ENCODE measurements around the gene CPED1.

Gene CPED1

GRCh38 chr7:120959929-120960484 is 28.5 kb upstream of the CPED1 start:
- TF ChIP-seq CTCF (IDR thresholded peaks at IDR 0.05; ENCODE audit: insufficient read depth, missing control alignments), result no peak
- DNase-seq (ENCODE audit: insufficient read length, low spot score), result no peak

GRCh38 chr7:120960714-120961113 is 27.8 kb upstream of the CPED1 start:
- FAIRE-seq (no peak), DNase-seq (ENCODE audit: insufficient read length, low spot score) (no peak)
- TF ChIP-seq CTCF (IDR thresholded peaks at IDR 0.05; ENCODE audit: insufficient read depth, missing control alignments), result no peak

More at GRCh38 chr7:120959929-120960484, 28.5 kb upstream of the CPED1 start:
- no peak for FAIRE-seq

GRCh38 chr7:120961638-120962173 is 26.8 kb upstream of the CPED1 start:
- no peak for TF ChIP-seq CTCF (IDR thresholded peaks at IDR 0.05; ENCODE audit: insufficient read depth, missing control alignments)
- DNase-seq (ENCODE audit: insufficient read length, low spot score) (no peak), FAIRE-seq (peak; percentile 60)

- FAIRE-seq, result no peak
- TF ChIP-seq CTCF (IDR thresholded peaks at IDR 0.05; ENCODE audit: insufficient read depth, missing control alignments), result no peak
Measured at GRCh38 chr7:120964088-120964487, 24.4 kb upstream of the CPED1 start.

GRCh38 chr7:120966961-120967360 is 21.6 kb upstream of the CPED1 start:
- FAIRE-seq, result no peak
- DNase-seq (ENCODE audit: insufficient read length, low spot score), result no peak

More at GRCh38 chr7:120964088-120964487, 24.4 kb upstream of the CPED1 start:
- DNase-seq (ENCODE audit: insufficient read length, low spot score), result no peak

GRCh38 chr7:120973849-120974248 is 14.7 kb upstream of the CPED1 start:
- TF ChIP-seq CTCF (IDR thresholded peaks at IDR 0.05; ENCODE audit: insufficient read depth, missing control alignments), result no peak
- no peak for DNase-seq (ENCODE audit: insufficient read length, low spot score)
- no peak for FAIRE-seq

More at GRCh38 chr7:120966961-120967360, 21.6 kb upstream of the CPED1 start:
- no peak for TF ChIP-seq CTCF (IDR thresholded peaks at IDR 0.05; ENCODE audit: insufficient read depth, missing control alignments)

- DNase-seq (ENCODE audit: insufficient read length, low spot score) (no peak), FAIRE-seq (no peak)
- TF ChIP-seq CTCF (IDR thresholded peaks at IDR 0.05; ENCODE audit: insufficient read depth, missing control alignments), result no peak
Measured at GRCh38 chr7:120979765-120980499, 8.6 kb upstream of the CPED1 start.
